Measurements from ENCODE around the gene CACNG3.

DNA sequence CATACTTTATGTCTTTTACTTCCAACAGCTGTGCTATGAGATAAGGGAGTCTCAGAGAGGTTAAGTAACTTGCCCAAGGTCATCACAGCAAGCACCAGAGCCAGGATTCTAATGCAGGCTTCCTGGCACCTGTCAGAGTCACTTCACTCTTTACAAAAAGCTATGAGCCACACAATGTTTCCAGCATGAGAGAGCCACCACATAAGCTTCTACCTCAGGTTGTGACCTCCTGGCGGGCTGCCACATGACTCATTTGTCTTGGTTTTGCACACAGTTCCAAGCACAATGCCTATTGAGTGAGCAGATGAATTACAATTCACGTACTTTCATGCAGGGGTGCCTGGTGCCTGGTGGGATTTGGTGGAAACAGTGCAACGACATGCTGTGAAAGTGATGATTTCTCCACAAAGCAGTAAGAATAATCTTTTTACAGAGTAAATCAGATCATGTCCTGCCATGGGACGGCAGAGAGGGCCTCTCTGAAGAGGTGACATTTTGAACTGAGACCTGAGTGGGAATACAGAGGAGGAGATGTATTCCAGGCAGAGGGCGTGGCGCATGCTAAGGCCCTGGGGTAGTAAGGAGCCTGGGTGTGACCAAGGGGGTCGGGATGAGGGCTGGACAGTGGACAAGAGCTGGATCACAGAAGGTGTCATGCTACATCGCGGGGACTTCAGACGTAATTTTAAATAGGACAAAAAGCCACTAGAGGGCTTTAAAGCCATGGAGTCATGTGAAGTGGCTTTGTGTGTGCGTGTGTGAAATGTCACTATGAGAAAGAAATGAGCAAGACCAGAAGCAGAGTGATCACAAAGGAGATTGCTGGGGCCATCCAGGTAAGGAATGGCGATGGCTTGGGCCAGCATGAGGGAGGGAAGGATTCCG lies 53.4 kb downstream of the CACNG3 start:
- no peak for TF ChIP-seq NFIC (IDR thresholded peaks at IDR 0.05)
- TF ChIP-seq RAD21 (IDR thresholded peaks at IDR 0.05; ENCODE audit: low read depth) = no peak
- no peak for TF ChIP-seq YY1 (IDR thresholded peaks at IDR 0.05; ENCODE audit: low read depth)
- TF ChIP-seq ZBTB7A (IDR thresholded peaks at IDR 0.05; ENCODE audit: low read depth) = no peak
- no peak for TF ChIP-seq EP300 (IDR thresholded peaks at IDR 0.05; ENCODE audit: borderline replicate concordance)
- TF ChIP-seq, protein P1, sequence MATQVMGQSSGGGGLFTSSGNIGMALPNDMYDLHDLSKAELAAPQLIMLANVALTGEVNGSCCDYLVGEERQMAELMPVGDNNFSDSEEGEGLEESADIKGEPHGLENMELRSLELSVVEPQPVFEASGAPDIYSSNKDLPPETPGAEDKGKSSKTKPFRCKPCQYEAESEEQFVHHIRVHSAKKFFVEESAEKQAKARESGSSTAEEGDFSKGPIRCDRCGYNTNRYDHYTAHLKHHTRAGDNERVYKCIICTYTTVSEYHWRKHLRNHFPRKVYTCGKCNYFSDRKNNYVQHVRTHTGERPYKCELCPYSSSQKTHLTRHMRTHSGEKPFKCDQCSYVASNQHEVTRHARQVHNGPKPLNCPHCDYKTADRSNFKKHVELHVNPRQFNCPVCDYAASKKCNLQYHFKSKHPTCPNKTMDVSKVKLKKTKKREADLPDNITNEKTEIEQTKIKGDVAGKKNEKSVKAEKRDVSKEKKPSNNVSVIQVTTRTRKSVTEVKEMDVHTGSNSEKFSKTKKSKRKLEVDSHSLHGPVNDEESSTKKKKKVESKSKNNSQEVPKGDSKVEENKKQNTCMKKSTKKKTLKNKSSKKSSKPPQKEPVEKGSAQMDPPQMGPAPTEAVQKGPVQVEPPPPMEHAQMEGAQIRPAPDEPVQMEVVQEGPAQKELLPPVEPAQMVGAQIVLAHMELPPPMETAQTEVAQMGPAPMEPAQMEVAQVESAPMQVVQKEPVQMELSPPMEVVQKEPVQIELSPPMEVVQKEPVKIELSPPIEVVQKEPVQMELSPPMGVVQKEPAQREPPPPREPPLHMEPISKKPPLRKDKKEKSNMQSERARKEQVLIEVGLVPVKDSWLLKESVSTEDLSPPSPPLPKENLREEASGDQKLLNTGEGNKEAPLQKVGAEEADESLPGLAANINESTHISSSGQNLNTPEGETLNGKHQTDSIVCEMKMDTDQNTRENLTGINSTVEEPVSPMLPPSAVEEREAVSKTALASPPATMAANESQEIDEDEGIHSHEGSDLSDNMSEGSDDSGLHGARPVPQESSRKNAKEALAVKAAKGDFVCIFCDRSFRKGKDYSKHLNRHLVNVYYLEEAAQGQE (IDR thresholded peaks at IDR 0.05; ENCODE audit: low read depth) = no peak
- no peak for TF ChIP-seq FOXM1 (IDR thresholded peaks at IDR 0.05; ENCODE audit: borderline replicate concordance, low read depth)
- TF ChIP-seq TAF1 (IDR thresholded peaks at IDR 0.05; ENCODE audit: low read depth) = no peak
- TF ChIP-seq CREB1 (IDR thresholded peaks at IDR 0.05; ENCODE audit: low read depth) = no peak
- TF ChIP-seq TEAD4 (IDR thresholded peaks at IDR 0.05) = no peak
- TF ChIP-seq, protein P2, sequence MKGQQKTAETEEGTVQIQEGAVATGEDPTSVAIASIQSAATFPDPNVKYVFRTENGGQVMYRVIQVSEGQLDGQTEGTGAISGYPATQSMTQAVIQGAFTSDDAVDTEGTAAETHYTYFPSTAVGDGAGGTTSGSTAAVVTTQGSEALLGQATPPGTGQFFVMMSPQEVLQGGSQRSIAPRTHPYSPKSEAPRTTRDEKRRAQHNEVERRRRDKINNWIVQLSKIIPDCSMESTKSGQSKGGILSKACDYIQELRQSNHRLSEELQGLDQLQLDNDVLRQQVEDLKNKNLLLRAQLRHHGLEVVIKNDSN (IDR thresholded peaks at IDR 0.05) = no peak
